GM21390 (cell line): ENCODE data around the gene SRP9.
"Not testable (repeated sequence)": the region's sequence is repeated elsewhere in the genome, so short reads cannot be mapped to it uniquely, and the experiment has no call there.

Experiments used
- ATAC-seq: cut with Tn5 transposase; IDR thresholded peaks from one replicate; pipeline ENCODE4 v1.9.1; 2021; ENCODE audit not compliant: unreplicated experiment

The SRP9 gene

GRCh38 chr1:225813214-225813964, 35.8 kb downstream of the SRP9 start:
- no peak for ATAC-seq

DNA sequence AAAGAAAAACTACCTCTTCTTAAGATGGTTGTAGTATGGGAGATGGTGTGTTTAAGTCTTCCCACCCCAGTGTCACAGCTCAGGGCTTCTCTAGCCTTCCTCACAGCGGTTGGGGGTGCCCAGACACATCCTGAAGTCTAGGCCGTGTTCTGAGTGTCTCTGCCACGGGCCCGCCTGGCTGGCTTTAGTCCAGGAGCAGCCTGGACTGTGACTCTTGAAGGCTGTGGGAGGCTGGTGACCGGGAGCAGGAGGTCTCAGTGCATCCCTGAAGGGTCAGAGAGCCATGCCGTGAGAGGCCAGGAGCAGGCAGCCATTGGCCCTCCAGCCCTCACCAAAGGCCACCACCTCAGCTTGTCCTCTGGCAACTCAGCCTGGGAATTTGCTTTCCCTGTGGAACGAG, 36.8 kb downstream of the SRP9 start:
- no peak for ATAC-seq

GRCh38 chr1:225815090-225815489, 37.5 kb downstream of the SRP9 start:
- ATAC-seq: not testable (repeated sequence)

GRCh38 chr1:225815526-225816178, 38.0 kb downstream of the SRP9 start:
- ATAC-seq: no peak

DNA sequence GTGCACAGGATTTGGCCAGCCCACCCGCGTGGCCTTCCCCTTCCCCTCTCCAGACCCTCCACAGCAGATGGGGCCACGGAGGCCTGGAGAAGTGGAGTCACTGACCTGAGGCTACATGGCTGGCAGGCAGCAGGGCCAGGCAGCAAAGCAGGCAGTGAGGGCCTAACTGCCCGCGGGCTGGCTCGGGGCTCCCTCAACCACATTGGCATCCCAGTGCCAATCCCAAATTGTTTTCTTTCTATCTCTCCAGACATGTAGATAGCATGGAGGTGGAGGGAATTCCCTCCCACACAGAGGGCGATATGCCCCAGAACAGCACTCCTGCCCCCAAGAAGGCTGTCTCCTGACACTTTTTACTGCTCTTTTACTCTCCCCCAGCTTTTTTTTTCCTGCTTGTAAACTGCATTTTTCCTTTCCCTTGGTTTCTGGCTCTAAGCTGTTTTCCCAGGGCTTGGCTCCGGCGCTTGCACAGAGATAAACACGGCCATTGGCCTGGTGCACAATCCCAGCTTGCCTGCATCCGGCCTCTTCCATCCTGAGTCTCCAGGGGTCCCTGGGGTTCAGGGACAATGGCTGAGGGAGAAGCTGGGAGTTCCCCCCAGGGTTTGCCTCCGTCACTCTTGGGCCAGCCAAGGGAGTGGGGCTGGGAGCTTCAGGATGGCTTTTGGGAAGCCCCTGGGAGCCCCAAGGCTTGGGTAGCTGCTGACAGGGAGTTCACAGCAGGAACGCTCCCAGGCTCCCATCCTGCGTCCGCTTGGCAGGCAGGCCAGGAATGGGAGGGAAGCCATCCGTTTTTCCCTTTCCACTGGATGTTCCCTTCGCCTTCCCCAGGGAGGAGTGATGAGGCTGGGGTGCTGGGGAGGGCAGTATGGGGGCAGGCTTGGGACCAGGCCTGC, 39.3 kb downstream of the SRP9 start:
- no peak for ATAC-seq

DNA sequence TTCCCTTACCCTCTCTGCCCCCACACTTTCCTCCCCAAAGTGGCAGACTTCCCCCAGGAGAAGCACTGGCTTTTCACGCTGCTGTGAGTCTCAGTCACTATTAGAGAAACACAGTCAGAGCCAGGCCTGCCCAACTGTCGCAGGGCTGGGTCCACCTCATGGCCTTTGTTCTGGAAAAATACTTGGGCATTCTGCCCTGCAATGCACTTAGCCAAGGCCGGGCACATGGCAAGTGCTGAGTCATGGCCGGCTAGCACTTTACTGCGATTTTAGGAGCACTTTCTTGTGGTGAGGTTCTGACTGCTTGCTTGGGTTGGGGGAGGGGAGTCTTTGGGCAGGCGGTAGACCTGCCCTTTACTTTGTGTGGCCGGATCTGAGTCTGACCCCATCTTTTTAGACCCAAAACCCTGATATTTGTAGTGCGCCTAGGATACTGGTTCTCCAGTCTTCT, 40.0 kb downstream of the SRP9 start:
- ATAC-seq: no peak

DNA sequence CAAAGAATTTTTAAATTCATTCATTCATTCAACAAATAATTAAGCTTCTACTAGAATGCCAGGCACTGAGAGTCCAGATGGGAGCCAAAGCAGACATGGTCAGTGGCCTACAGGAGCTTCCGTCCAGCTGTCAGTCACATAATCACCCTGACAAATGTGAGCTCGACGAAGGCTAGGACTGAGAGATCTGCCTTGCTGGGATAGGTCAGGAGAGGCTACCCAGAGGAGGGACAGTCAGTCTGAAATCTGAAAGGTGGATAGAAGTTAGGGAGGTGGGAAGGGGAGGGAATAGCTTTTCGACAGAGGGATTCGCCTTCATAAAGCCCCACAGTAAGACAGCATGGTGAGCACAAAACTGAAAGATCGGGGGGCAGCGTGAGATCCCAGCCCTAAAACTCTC, 40.6 kb downstream of the SRP9 start:
- no peak for ATAC-seq

- ATAC-seq: no peak
These were observed 41.9 kb downstream of the SRP9 start for GRCh38 chr1:225819346-225820192.

- ATAC-seq: no peak
These were observed 43.0 kb downstream of the SRP9 start for GRCh38 chr1:225820522-225821120.

GRCh38 chr1:225822655-225823403, 45.2 kb downstream of the SRP9 start:
- ATAC-seq: no peak

- ATAC-seq: no peak
These were observed 46.2 kb downstream of the SRP9 start for GRCh38 chr1:225823811-225824261.

- ATAC-seq: no peak
These were observed 46.9 kb downstream of the SRP9 start for GRCh38 chr1:225824533-225824941.

DNA sequence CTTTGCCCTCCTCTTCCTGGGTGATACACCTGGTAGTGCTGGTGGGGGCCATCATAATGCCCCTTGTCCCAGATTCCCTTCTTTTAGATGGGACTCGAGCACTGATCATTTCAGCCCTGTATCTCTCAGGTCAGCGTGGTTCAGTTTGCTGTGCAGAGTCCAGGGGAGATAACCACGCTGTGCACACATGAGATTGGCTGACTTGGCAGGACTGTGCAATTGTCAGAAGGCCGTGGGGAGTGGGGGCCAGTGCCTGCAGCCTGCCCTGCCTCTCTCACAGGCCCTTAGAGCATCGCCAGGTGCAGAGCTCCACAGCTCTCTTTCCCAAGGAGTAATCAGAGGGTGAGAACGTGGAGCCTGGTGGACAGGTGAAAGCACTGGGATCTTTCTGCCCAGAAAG, 47.5 kb downstream of the SRP9 start:
- ATAC-seq: no peak

DNA sequence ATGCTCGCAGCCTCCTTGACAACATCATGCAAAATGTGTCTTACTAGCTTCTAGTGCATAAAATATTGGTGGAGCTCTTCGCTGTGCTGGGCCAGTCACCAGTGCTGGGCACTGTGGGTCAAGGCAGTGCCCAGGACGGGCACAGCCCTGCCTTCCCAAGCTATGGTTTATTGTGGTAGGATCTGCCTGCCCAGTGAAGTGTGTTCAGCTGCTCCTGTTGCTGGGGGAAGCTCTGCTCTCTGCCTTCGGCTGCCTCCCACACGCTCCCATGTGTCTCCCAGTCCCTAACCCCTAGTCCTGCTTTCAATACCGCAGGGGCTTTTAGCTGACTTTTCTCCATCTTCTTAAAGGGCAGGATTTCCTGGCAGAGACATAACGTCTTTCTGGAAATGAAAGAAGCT, 48.0 kb downstream of the SRP9 start:
- no peak for ATAC-seq

DNA sequence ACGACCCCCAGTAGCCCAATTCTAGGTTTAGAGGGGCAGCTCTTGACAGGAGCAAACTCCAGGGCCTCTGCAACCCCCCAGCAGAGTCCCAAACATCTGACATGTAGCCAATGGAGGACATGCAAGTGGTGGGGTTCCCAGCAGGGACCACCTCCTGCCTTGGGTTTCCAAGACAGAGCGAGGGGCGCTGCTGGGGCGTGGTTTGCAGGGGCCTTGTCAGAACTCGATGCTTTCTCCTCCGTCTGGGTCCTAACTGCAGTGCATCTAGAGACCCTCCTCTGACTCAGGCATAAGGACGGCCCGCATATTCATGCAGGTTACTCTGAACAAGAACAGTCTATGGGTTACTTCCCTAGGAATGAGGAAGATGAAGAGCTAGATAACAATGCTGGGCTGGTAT, 49.5 kb downstream of the SRP9 start:
- ATAC-seq: no peak

DNA sequence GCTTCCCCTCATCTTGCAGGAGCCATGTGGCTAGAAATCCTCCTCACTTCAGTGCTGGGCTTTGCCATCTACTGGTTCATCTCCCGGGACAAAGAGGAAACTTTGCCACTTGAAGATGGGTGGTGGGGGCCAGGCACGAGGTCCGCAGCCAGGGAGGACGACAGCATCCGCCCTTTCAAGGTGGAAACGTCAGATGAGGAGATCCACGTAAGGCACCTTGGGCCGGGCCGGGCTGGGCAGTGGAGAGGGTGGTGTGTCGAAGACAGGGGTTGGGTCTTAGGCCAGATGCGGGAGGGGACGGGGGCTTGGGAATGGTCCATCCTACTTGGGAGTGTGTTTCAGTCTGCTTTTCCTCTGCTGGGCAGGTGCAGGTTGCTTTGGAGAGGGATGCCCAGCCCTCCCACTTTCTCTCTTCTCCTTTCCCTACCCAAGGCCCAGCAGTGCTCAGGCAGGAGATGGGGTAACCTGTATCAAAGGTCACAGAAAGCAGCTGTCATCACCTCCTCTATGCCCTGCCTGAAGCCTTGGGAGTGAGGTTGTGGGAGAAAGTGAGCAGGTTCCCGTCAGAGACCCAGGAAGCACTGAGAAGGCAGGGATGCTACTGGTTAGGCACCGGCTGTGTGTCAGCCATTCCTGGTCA, 51.2 kb downstream of the SRP9 start:
- no peak for ATAC-seq

- ATAC-seq: no peak
These were observed 53.2 kb downstream of the SRP9 start for GRCh38 chr1:225830841-225831240.

GRCh38 chr1:225834417-225835329, 57.0 kb downstream of the SRP9 start:
- ATAC-seq: no peak
